GM18499 (cell line): ENCODE results near the gene THSD4.

Source experiments
- ATAC-seq: cut with Tn5 transposase; IDR thresholded peaks from one replicate; pipeline ENCODE4 v1.9.1; 2021; ENCODE audit warnings: moderate number of reproducible peaks; ENCODE audit not compliant: insufficient read depth, unreplicated experiment

The THSD4 gene

DNA sequence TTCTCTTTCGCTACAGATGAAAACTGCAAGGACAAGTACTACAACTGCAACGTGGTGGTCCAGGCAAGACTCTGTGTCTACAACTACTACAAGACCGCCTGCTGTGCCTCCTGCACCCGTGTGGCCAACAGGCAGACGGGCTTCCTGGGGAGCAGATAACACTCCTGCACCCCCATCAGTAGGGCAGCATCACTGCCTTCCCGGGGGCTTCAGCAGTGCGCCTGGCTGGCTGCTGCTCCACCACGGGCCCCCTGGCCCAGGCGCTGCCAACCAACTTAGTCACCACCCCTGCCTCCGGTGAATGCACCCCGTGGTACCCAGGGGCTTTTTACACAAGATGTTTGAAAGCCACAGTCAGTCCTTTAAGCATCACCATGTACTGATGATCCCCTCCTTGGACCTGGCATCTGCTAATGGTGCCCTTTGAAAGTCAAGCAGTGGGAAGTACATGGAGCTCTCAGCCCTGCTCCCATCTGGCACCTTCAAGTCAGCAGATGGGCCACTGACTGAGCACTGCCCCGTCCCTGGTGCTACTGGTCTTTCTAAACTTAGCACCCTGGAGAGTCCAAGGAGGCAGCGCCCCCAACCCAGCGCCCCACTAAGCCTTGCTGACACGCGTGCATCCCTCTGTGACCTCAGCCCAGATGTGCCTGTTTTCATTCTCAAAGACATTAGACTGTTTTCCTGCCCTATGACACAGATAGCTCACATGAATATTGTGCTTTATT is 662.1 kb downstream of the THSD4 start:
- no peak for ATAC-seq

- ATAC-seq = no peak
Observed at GRCh38 chr15:71779073-71779797, 664.0 kb downstream of the THSD4 start.

DNA sequence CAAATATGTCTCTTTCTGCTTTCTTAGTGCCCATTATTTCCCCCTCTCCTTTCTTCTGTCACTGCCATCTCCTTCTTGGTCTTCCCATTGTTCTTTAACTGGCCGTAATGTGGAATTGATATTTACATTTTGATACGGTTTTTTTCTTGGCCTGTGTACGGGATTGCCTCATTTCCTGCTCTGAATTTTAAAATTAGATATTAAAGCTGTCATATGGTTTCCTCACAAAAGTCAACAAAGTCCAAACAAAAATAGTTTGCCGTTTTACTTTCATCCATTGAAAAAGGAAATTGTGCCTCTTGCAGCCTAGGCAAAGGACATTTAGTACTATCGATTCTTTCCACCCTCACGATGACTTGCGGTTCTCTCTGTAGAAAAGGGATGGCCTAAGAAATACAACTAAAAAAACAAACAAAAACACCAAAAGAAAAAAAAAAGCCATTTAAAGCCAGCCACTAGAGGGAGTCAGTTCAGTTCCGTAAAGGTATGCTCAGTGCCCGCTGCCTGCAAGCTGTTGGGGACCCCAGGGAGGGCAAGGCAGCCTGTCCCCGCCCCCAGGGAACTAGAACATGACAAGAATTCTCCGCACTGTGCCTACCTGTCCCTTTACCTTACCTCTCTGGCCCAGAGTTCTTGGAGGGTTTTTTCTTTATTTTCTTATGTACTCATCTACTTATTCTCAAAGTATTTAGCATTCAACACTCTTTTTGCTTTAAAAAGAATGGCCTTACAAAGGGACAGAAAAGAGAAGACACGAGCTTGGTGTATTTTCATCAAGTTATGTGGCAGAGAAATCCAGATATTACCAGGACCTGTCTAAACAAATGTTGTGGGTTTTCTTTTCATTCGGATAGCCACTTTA is 665.1 kb downstream of the THSD4 start:
- ATAC-seq = no peak

- ATAC-seq = no peak
Observed at GRCh38 chr15:71781179-71781964, 666.1 kb downstream of the THSD4 start.

- no peak for ATAC-seq
Observed at GRCh38 chr15:71781965-71782265, 666.6 kb downstream of the THSD4 start.

- no peak for ATAC-seq
Observed at GRCh38 chr15:71782422-71783165, 667.3 kb downstream of the THSD4 start.

- ATAC-seq = no peak
Observed at GRCh38 chr15:71784719-71785118, 669.4 kb downstream of the THSD4 start.

DNA sequence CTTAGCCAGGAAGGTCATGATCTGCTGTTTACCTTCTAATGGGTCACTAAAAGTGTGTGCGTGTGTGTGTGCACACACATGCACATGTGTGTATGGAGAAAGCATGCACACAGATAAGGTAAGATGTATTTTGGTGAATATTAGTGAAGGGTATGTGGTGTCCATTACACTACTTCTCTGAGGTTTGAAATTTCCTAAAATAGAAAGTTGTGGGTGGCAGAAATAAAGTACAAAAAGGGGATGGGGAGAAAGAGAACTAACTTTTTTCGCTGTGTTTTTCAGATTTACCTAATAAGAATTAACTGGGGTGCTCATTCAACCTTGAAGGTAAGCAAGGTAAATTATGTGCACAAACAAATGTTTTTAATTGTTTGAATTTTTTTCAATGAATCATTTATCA is 670.7 kb downstream of the THSD4 start:
- no peak for ATAC-seq

- ATAC-seq = no peak
Observed at GRCh38 chr15:71786673-71787072, 671.4 kb downstream of the THSD4 start.

- no peak for ATAC-seq
Observed at GRCh38 chr15:71788646-71789579, 673.6 kb downstream of the THSD4 start.

GRCh38 chr15:71789616-71790015 is 674.3 kb downstream of the THSD4 start:
- ATAC-seq = no peak

DNA sequence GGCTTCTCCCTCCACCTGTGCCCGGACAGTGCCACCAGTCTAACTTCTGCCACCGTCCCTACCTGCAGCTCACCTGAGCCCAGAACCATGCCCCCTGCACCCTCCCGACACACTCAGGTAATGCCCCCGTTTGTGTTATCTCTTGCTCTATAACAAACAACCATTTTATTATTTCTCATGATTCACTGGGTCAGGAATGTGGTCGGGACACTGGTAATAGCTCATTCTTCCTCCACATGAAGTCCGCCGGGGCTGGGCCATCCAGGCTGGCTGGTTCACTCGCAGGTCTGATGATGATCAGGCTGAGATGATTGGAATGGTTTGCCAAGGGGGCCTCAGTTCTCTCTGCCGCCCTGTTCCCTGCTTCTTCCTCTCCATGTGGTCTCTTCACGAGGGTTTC is 674.8 kb downstream of the THSD4 start:
- ATAC-seq = no peak

DNA sequence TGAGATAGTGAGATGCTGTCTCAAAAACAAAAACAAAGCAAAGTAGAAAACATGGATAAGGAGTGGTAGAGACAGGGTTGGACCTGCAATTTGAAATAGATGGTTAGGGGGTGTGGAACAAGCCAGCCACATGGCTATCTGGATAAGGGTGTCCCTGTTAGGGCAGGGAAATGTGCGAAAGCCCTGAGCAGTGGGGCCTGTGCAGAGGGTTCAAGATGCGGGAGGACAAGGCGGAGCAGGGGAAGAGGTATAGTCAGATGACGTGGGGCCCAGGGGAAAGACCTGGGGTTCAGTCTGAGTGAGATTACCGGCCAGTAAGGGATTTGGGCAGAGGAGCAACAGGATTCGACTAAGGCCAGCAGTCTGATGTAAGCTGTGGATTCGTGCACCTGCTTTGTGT is 676.7 kb downstream of the THSD4 start:
- ATAC-seq = no peak

GRCh38 chr15:71792521-71792920 is 677.2 kb downstream of the THSD4 start:
- ATAC-seq = no peak

DNA sequence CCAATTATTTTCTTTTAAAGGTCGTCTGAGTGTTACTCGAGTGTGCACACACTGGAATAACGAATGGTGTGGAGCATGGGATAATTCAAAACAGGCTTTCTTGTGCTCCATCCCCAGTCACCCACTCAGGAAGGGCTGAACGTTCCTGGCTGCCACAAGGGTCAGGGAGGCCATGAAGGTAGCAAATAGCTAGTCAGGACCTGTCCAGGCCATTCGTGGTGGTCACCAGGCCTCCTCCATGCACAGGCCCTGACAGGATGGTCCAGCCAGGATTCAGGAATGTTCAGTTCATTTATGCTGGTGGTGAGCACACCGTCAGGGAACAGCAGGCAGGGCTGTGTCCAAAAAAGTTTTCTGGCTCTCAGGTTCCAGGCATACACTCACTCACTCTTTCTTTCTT is 683.4 kb downstream of the THSD4 start:
- ATAC-seq = no peak

GRCh38 chr15:71800190-71800589 is 684.9 kb downstream of the THSD4 start:
- ATAC-seq = no peak

DNA sequence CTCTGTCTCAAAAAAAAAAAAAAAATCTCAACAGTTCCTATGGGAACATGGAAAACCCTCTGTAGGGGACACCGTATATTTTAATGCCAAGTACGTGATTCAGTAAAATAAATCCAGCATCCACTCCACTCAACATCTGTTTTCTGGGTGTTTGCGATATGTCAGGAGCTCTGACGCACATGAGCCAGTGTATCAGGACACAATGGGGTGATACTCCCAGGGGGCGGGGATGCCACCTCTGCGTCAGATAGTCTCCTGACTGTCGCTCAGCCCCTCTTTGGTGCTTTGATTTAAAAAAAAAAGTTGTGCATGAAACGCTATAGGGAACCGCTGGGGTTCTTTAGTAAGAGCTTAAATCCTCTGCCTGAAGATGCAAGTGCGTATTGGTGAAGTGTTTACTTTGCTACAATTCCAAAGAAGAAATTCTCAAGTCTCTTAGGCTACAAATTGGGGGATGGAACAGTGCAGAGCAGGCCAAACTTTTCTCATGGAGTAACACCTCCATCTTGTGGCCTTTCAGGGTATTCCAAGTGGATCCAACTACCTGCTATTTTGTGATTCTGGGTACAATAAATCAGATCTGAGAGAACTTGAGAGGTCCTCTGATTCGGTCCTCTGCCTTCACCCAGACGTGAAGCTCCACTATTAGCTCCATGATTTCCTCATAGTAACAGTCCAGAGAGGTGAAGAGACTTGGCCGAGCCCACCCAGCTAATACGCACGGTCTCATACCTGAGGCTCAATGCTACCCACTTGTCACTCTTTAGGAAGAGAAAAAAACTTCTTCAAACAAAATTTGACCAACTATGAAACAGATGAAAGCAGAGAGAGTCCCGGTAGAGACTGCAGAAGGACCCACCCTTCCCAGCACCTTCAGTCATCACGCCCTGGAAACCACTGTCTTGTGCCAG is 685.8 kb downstream of the THSD4 start:
- no peak for ATAC-seq
